Stimulated activated CD4-positive, alpha-beta T cell treated with anti-CD3 and anti-CD28 coated beads, Interleukin-4, amount 100 ng/mL, for 24 hours (primary cell): Measurements from ENCODE around the gene ABR.
"Not testable (repeated sequence)": the region's sequence is repeated elsewhere in the genome, so short reads cannot be mapped to it uniquely, and the experiment has no call there.

Source experiments
- DNase-seq: peaks from one replicate; pipeline ENCODE4 v3.0.0-alpha.2; 2020

ABR gene

GRCh38 chr17:978103-979093 is 201.4 kb downstream of the ABR start:
- DNase-seq: no peak

- no peak for DNase-seq
These were observed 202.6 kb downstream of the ABR start for GRCh38 chr17:977166-977565.

- DNase-seq: no peak
These were observed 203.5 kb downstream of the ABR start for GRCh38 chr17:976312-976711.

GRCh38 chr17:975371-975915 is 204.3 kb downstream of the ABR start:
- no peak for DNase-seq

GRCh38 chr17:974778-975177 is 205.0 kb downstream of the ABR start:
- DNase-seq: not testable (repeated sequence)

- DNase-seq: no peak
These were observed 206.7 kb downstream of the ABR start for GRCh38 chr17:973053-973452.

- DNase-seq: not testable (repeated sequence)
These were observed 207.9 kb downstream of the ABR start for GRCh38 chr17:971861-972260.

- DNase-seq: no peak
These were observed 209.4 kb downstream of the ABR start for GRCh38 chr17:970364-970763.

GRCh38 chr17:969811-970355 is 209.9 kb downstream of the ABR start:
- no peak for DNase-seq

GRCh38 chr17:968812-969730 is 210.7 kb downstream of the ABR start:
- DNase-seq: no peak

GRCh38 chr17:967122-967521 is 212.7 kb downstream of the ABR start:
- DNase-seq: no peak

- no peak for DNase-seq
These were observed 214.3 kb downstream of the ABR start for GRCh38 chr17:965311-965989.

GRCh38 chr17:964876-965275 is 214.9 kb downstream of the ABR start:
- DNase-seq: no peak

- DNase-seq: no peak
These were observed 217.1 kb downstream of the ABR start for GRCh38 chr17:962670-963069.

GRCh38 chr17:962166-962565 is 217.6 kb downstream of the ABR start:
- no peak for DNase-seq

GRCh38 chr17:958712-959451 is 220.9 kb downstream of the ABR start:
- DNase-seq: no peak

GRCh38 chr17:957856-958421 is 221.8 kb downstream of the ABR start:
- no peak for DNase-seq

GRCh38 chr17:956905-957304 is 222.9 kb downstream of the ABR start:
- no peak for DNase-seq

GRCh38 chr17:954431-955164 is 225.2 kb downstream of the ABR start:
- DNase-seq: no peak

- DNase-seq: no peak
These were observed 226.0 kb downstream of the ABR start for GRCh38 chr17:953767-954166.
